Measurements from ENCODE around the gene OLIG1. TPM values are rescaled to one million over a fixed set of nuclear protein-coding genes. Genes with fewer than 3 reads are reported as not detected.

OLIG1 gene
- polyA plus RNA-seq, 3 donors = 20.0 to 51.0 (median 40.7) TPM

DNA sequence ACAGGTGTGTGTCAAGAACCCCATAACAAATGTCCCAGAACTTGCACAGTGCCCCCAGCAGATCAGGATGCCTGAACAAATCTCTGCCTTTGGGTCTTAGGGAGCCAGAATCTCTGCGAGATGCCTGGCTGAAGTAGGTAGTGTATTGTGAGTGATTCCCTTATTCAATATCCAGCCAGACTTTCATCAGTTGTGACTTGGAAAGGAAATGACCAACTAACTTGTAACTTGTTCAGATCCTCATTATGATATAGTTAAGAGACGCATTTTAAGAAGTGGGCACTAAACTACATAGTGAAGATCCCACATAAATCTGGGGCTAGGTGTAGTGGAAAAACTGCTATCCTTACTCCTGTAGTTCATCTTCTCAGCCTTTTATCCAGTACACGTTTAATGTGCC, 32.4 kb upstream of the OLIG1 start:
- WGBS (ENCODE audit: insufficient coverage) = no CpG with 5 or more reads among the region's 3 CpGs
- H2AFZ ChIP-seq (ENCODE audit: insufficient read depth, low read depth, low read length, poor library complexity, severe bottlenecking) = peak overlapping the region; percentile 28
- peaks cover 0 to 2% (median 0%) of the 10 kb centered on the region in 7 donors for H3K9me3 Mint-ChIP-seq
- peak overlapping the region; percentile 91 to 98 (median 96) for H3K27ac Mint-ChIP-seq
- H4K20me1 ChIP-seq (ENCODE audit: insufficient read depth, low read length) = no peaks in the 10 kb centered on the region
- H3K27me3 ChIP-seq (ENCODE audit: control insufficient read depth in 2 of 2, insufficient read depth in 2 of 2, low read length in 2 of 2) = peaks cover under 1 to 19% of the 10 kb centered on the region in 2 donors
- intact Hi-C loops (cut with micrococcal nuclease) = loop anchor here in 1 of 2 donors (5.0 kb wide), 1 partner anchor 65 kb away; no protein-coding TSS in a partner anchor
- peak in 2 of 3 donors; percentile 33 to 55 for DNase-seq
- H3K4me1 Mint-ChIP-seq = peaks cover 49% of the 10 kb centered on the region
- TF ChIP-seq, protein P1, sequence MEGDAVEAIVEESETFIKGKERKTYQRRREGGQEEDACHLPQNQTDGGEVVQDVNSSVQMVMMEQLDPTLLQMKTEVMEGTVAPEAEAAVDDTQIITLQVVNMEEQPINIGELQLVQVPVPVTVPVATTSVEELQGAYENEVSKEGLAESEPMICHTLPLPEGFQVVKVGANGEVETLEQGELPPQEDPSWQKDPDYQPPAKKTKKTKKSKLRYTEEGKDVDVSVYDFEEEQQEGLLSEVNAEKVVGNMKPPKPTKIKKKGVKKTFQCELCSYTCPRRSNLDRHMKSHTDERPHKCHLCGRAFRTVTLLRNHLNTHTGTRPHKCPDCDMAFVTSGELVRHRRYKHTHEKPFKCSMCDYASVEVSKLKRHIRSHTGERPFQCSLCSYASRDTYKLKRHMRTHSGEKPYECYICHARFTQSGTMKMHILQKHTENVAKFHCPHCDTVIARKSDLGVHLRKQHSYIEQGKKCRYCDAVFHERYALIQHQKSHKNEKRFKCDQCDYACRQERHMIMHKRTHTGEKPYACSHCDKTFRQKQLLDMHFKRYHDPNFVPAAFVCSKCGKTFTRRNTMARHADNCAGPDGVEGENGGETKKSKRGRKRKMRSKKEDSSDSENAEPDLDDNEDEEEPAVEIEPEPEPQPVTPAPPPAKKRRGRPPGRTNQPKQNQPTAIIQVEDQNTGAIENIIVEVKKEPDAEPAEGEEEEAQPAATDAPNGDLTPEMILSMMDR (IDR thresholded peaks at IDR 0.05) = no peak
- peak overlapping the region; percentile 62 for H3K9ac ChIP-seq (ENCODE audit: insufficient read depth, low read length, poor library complexity, severe bottlenecking)
- peaks cover 7 to 9% of the 10 kb centered on the region in 2 donors for H3K36me3 Mint-ChIP-seq
- H3K4me3 ChIP-seq (replicated peaks in 1 of 3; ENCODE audit: low read depth in 2 of 3, low read length in 3 of 3) = peak overlapping the region in 1 of 3 experiments; percentile 26
- H3K4me1 ChIP-seq (ENCODE audit: control insufficient read depth in 1 of 2, insufficient read depth in 2 of 2, low read length in 2 of 2) = peaks cover 34 to 38% of the 10 kb centered on the region in 2 donors
- no peaks in the 10 kb centered on the region for H3K9me3 ChIP-seq (replicated peaks in 1 of 2; ENCODE audit: control insufficient read depth in 1 of 2, insufficient read depth in 1 of 2, low read length in 2 of 2)
- H3K36me3 ChIP-seq (replicated peaks in 1 of 2; ENCODE audit: control insufficient read depth in 1 of 2, insufficient read depth in 2 of 2, low read length in 2 of 2) = no peaks in the 10 kb centered on the region
- peak overlapping the region in 1 of 2 donors; percentile 43 for H3K4me3 Mint-ChIP-seq
- no peaks in the 10 kb centered on the region for H3K79me2 ChIP-seq (ENCODE audit: insufficient read depth, low read length)
- no peak overlapping the region for H3K4me2 ChIP-seq (replicated peaks; ENCODE audit: extremely low read depth, low read length, poor library complexity, severe bottlenecking)
- peak overlapping the region in 1 of 2 donors; percentile 92 for H3K27ac ChIP-seq (ENCODE audit: low read depth in 1 of 2, low read length in 2 of 2)
- H3K27me3 Mint-ChIP-seq (ENCODE audit: low read depth in 3 of 3) = peaks cover 4 to 24% (median 21%) of the 10 kb centered on the region in 3 donors

DNA sequence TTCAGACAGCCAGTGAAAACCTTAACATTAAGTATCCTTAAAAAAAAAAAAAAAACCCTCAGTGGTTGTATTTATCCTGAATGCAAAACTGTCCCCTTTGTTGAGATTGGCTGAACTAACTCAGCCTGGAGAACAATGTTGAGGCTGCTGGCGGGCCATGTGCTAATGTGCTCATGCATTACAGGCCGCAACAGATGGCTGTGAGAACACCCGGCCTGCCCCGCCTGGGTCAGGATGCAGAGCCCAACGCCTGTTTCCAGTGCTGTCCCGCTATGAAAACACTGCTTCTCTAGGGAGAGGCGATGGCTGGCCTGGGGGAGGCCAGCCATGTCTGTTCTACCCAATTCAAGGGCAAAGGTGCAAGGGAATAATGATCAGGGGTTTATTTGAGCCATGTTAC, 30.4 kb upstream of the OLIG1 start:
- peaks cover 0 to 2% (median 0%) of the 10 kb centered on the region in 7 donors for H3K9me3 Mint-ChIP-seq
- H3K36me3 ChIP-seq (replicated peaks in 1 of 2; ENCODE audit: control insufficient read depth in 1 of 2, insufficient read depth in 2 of 2, low read length in 2 of 2) = no peaks in the 10 kb centered on the region
- H3K4me1 Mint-ChIP-seq = peaks cover 41% of the 10 kb centered on the region
- WGBS (ENCODE audit: insufficient coverage) = 88% methylated on average over 7 of the region's 7 CpGs
- no peak overlapping the region for H3K27ac ChIP-seq (ENCODE audit: low read depth in 1 of 2, low read length in 2 of 2)
- no peak for DNase-seq
- peaks cover 34% of the 10 kb centered on the region in 2 donors for H3K4me1 ChIP-seq (ENCODE audit: control insufficient read depth in 1 of 2, insufficient read depth in 2 of 2, low read length in 2 of 2)
- no peak overlapping the region for H3K4me2 ChIP-seq (replicated peaks; ENCODE audit: extremely low read depth, low read length, poor library complexity, severe bottlenecking)
- intact Hi-C loops (cut with micrococcal nuclease) = loop anchor here in 1 of 2 donors (5.0 kb wide), 1 partner anchor 63 kb away; no protein-coding TSS in a partner anchor
- no peaks in the 10 kb centered on the region for H4K20me1 ChIP-seq (ENCODE audit: insufficient read depth, low read length)
- no peak overlapping the region for H2AFZ ChIP-seq (ENCODE audit: insufficient read depth, low read depth, low read length, poor library complexity, severe bottlenecking)
- TF ChIP-seq, protein P1 (IDR thresholded peaks at IDR 0.05) = no peak
- peaks cover 0 to 3% (median 1%) of the 10 kb centered on the region in 3 donors for H3K27me3 Mint-ChIP-seq (ENCODE audit: low read depth in 3 of 3)
- H3K9ac ChIP-seq (ENCODE audit: insufficient read depth, low read length, poor library complexity, severe bottlenecking) = no peak overlapping the region
- no peak overlapping the region for H3K4me3 ChIP-seq (replicated peaks in 1 of 3; ENCODE audit: low read depth in 2 of 3, low read length in 3 of 3)
- H3K4me3 Mint-ChIP-seq = no peak overlapping the region
- no peaks in the 10 kb centered on the region for H3K27me3 ChIP-seq (ENCODE audit: control insufficient read depth in 2 of 2, insufficient read depth in 2 of 2, low read length in 2 of 2)
- no peaks in the 10 kb centered on the region for H3K9me3 ChIP-seq (replicated peaks in 1 of 2; ENCODE audit: control insufficient read depth in 1 of 2, insufficient read depth in 1 of 2, low read length in 2 of 2)
- H3K36me3 Mint-ChIP-seq = peaks cover 2 to 5% of the 10 kb centered on the region in 2 donors
- H3K79me2 ChIP-seq (ENCODE audit: insufficient read depth, low read length) = no peaks in the 10 kb centered on the region
- H3K27ac Mint-ChIP-seq = peak overlapping the region in 1 of 7 donors; percentile 68
